Activated CD8-positive, alpha-beta T cell treated with anti-CD3 and anti-CD28 coated beads for 36 hours (primary cell): ENCODE results near the gene SLC18A2. TPM values are rescaled to one million over a fixed set of nuclear protein-coding genes. Genes with fewer than 3 reads are reported as not detected.

Source experiments
- ATAC-seq: fragments of 200-7000 bp; cut with Tn5 transposase; one replicate; pipeline ENCODE4 v1.10.0; 2021; ENCODE audit warnings: mild to moderate bottlenecking, moderate library complexity
- CTCF ChIA-PET: fragments of 350-600 bp; sonication (Branson Sonifier 250); formaldehyde crosslinking; loops from one replicate; lab custom pipeline; 2021; ENCODE audit warnings: antibody characterized with exemption; lab: Charles Lee
- POLR2A ChIA-PET: fragments of 350-600 bp; sonication (Branson Sonifier 250); formaldehyde crosslinking; loops from one replicate; lab custom pipeline; 2021; ENCODE audit warnings: antibody characterized with exemption; lab: Charles Lee
- DNase-seq: peaks from one replicate; pipeline ENCODE4 v3.0.0-alpha.2; 2020
- H3K27ac Mint-ChIP-seq: one replicate; pipeline ENCODE4 v1.8.0; 2021; ENCODE audit warnings: mild to moderate bottlenecking, mixed read lengths
- H3K27me3 Mint-ChIP-seq: one replicate; pipeline ENCODE4 v1.8.0; 2021; ENCODE audit warnings: mixed read lengths
- H3K36me3 Mint-ChIP-seq: one replicate; pipeline ENCODE4 v1.8.0; 2021; ENCODE audit warnings: low read depth, mixed read lengths
- H3K4me1 Mint-ChIP-seq: one replicate; pipeline ENCODE4 v1.8.0; 2021; ENCODE audit warnings: low read depth, mixed read lengths
- H3K4me3 Mint-ChIP-seq: one replicate; pipeline ENCODE4 v1.8.0; 2021; ENCODE audit warnings: mild to moderate bottlenecking, moderate library complexity, mixed read lengths
- H3K9me3 Mint-ChIP-seq: one replicate; pipeline ENCODE4 v1.8.0; 2021; ENCODE audit warnings: mixed read lengths
- intact Hi-C: fragments of 100-400 bp; cut with micrococcal nuclease; formaldehyde crosslinking; loops from one replicate; pipeline ENCODE4 v1.10.0; 2022
- total RNA-seq, 2 experiments: library from RNA; stranded (reverse); gene quantifications; one replicate each; pipeline ENCODE4 v1.2.3, GENCODE V29; 2021
- TF ChIP-seq, protein P1 (sequence below): fragments of 200-600 bp; IDR thresholded peaks from one replicate; pipeline ENCODE4 v1.8.0; 2022; ENCODE audit warnings: antibody characterized with exemption, mild to moderate bottlenecking

The SLC18A2 gene
- total RNA-seq, 2 experiments from 2014 or later = 0.14 TPM; not detected in 1

GRCh38 chr10:117239721-117240620 is 943 bp upstream of the SLC18A2 start:
- CTCF ChIA-PET = interaction anchor here (1.1 to 1.3 kb wide), 2 partner anchors 13 to 23 kb away, joined by 3 to 4 read pairs; no protein-coding TSS in a partner anchor
- no peaks in the 10 kb centered on the region for H3K36me3 Mint-ChIP-seq
- TF ChIP-seq, protein P1, sequence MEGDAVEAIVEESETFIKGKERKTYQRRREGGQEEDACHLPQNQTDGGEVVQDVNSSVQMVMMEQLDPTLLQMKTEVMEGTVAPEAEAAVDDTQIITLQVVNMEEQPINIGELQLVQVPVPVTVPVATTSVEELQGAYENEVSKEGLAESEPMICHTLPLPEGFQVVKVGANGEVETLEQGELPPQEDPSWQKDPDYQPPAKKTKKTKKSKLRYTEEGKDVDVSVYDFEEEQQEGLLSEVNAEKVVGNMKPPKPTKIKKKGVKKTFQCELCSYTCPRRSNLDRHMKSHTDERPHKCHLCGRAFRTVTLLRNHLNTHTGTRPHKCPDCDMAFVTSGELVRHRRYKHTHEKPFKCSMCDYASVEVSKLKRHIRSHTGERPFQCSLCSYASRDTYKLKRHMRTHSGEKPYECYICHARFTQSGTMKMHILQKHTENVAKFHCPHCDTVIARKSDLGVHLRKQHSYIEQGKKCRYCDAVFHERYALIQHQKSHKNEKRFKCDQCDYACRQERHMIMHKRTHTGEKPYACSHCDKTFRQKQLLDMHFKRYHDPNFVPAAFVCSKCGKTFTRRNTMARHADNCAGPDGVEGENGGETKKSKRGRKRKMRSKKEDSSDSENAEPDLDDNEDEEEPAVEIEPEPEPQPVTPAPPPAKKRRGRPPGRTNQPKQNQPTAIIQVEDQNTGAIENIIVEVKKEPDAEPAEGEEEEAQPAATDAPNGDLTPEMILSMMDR = no peak

GRCh38 chr10:117241541-117242462 is 888 bp downstream of the SLC18A2 start:
- DNase-seq = no peak
- peak; percentile 34 for ATAC-seq
- ChIA-PET POLR2A (no interaction called here), CTCF (interaction anchor here (2.2 kb wide), 1 partner anchor 25 kb away, joined by 8 read pairs; no protein-coding TSS in a partner anchor)
- Mint-ChIP-seq H3K9me3 (no peaks in the 10 kb centered on the region), H3K27ac (no peak overlapping the region), H3K27me3 (peaks cover 35% of the 10 kb centered on the region), H3K4me1 (peaks cover 3% of the 10 kb centered on the region), H3K4me3 (peak overlapping the region; percentile 34), H3K36me3 (no peaks in the 10 kb centered on the region)
- TF ChIP-seq, protein P1 = no peak
- intact Hi-C loops = no loop called here

More at GRCh38 chr10:117239721-117240620, 943 bp upstream of the SLC18A2 start:
- POLR2A ChIA-PET = no interaction called here
- Mint-ChIP-seq H3K4me3 (no peak overlapping the region), H3K27ac (no peak overlapping the region), H3K9me3 (no peaks in the 10 kb centered on the region), H3K4me1 (peaks cover 3% of the 10 kb centered on the region), H3K27me3 (peaks cover 34% of the 10 kb centered on the region)
- no peak for ATAC-seq
- intact Hi-C loops = no loop called here
- DNase-seq = no peak

DNA sequence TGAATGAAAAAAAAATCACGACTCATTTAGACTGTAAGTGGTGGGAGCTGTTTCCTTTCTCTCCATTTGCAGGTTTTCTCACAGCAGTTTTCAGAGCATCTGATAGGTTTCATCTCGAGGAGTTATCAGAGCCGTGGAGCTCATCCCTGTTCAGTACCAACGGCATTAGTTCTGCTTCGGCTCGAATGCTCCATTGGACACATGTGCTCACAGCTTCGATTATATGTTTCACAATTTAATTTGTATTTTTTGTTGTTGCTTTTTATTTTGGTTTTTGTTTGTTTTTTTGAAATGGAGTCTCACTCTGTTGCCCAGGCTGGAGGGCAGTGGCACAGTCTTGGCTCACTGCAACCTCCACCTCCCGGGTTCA is 1.5 kb downstream of the SLC18A2 start:
- ATAC-seq = no peak
- H3K27me3 Mint-ChIP-seq = peaks cover 38% of the 10 kb centered on the region
- CTCF ChIA-PET = interaction anchor here (2.2 kb wide), 1 partner anchor 26 kb away, joined by 8 read pairs; no protein-coding TSS in a partner anchor

DNA sequence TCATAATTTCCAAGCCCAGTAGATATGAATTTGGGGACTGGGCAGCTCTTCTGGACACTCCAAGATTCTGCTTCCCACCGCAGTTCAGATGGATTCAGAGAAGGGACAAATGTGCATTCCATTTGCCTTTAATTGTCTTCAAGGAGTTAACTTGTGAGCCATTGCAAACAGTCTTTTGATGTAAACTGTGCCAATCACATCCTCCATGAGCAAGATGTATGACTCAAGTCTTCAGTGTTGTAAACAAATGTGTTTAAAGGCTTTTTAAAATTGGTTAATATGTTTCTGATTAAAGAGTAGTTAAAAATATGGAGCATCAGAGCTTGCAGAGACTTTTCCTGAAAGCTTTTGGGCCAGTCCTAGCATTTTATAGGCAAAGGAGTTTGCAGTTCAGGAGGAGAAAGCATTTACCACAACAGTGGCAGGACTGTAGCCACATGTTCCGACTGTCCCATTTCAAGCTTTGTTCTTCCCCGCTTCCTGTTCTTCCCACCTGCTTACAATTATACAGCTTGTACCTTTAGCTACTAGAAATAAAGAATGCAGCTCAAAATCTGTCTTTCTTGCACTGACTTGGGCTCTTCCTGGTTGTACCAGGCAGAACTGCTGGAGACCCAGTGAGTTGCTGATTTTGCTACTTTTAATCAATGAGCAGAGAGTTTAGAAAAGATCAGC is 6.2 kb downstream of the SLC18A2 start:
- TF ChIP-seq, protein P1 = no peak
- DNase-seq (no peak), ATAC-seq (no peak)
- H3K4me1 Mint-ChIP-seq = peaks cover 10% of the 10 kb centered on the region
- ChIA-PET POLR2A (no interaction called here), CTCF (interaction anchor here (1.4 to 4.8 kb wide), 2 partner anchors 30 to 72 kb away, joined by 5 to 22 read pairs; no protein-coding TSS in a partner anchor)
- intact Hi-C loops = no loop called here
- no peaks in the 10 kb centered on the region for H3K9me3 Mint-ChIP-seq
- peaks cover 38% of the 10 kb centered on the region for H3K27me3 Mint-ChIP-seq
- no peak overlapping the region for H3K4me3 Mint-ChIP-seq
- no peak overlapping the region for H3K27ac Mint-ChIP-seq
- H3K36me3 Mint-ChIP-seq = no peaks in the 10 kb centered on the region

More for the DNA sequence above, 1.5 kb downstream of the SLC18A2 start:
- POLR2A ChIA-PET = no interaction called here
- DNase-seq = no peak
- intact Hi-C loops = no loop called here
- Mint-ChIP-seq H3K36me3 (no peaks in the 10 kb centered on the region), H3K4me1 (peaks cover 6% of the 10 kb centered on the region), H3K9me3 (no peaks in the 10 kb centered on the region), H3K27ac (no peak overlapping the region), H3K4me3 (no peak overlapping the region)
- TF ChIP-seq, protein P1 = no peak
